Measurements from ENCODE around the gene CLDND2. TPM values are rescaled to one million over a fixed set of nuclear protein-coding genes. Genes with fewer than 3 reads are reported as not detected.

The CLDND2 gene
- total RNA-seq, 1 experiment from 2014 or later: not detected

GRCh38 chr19:51327066-51328001 lies 41.5 kb downstream of the CLDND2 start:
- peak overlapping the region; percentile 58 for H3K4me2 ChIP-seq (ENCODE audit: insufficient read depth, insufficient read length, low read length)
- H3K23ac ChIP-seq (ENCODE audit: insufficient read length, low read depth, low read length): no peak overlapping the region
- H3K9me3 ChIP-seq (ENCODE audit: control insufficient read depth, low read depth, low read length): peaks cover 5% of the 10 kb centered on the region
- no peak overlapping the region for H3K56ac ChIP-seq (ENCODE audit: insufficient read length, low read depth, low read length)
- H2AK5ac ChIP-seq (ENCODE audit: insufficient read length, low read length): no peak overlapping the region
- H2BK12ac ChIP-seq (ENCODE audit: insufficient read length, low read depth, low read length): no peak overlapping the region
- H3K14ac ChIP-seq (ENCODE audit: insufficient read depth, low read length): 0 out of 2 replicates have a peak overlapping the region, but pooled peaks have one; percentile 79
- 0 out of 5 replicates have a peak, but pooled peaks cover 0 to 4% of the 10 kb centered on the region in 2 experiments for H3K9me3 Mint-ChIP-seq
- TF ChIP-seq CTCF (conservative IDR thresholded peaks at IDR 0.05): peak; percentile 52
- no peak overlapping the region for H3K27ac ChIP-seq (ENCODE audit: insufficient read length, low read depth, low read length)
- H4K91ac ChIP-seq (ENCODE audit: insufficient read length, low read depth, low read length): no peak overlapping the region
- peak overlapping the region; percentile 55 to 71; a peak in 4 of 5 replicates for H3K4me3 Mint-ChIP-seq
- no peaks in the 10 kb centered on the region for H3K79me1 ChIP-seq (ENCODE audit: insufficient read depth, low read depth, low read length, poor library complexity, severe bottlenecking)
- H4K8ac ChIP-seq (replicated peaks; ENCODE audit: insufficient read length, low read depth, low read length): no peak overlapping the region
- no peak overlapping the region for H2BK20ac ChIP-seq (ENCODE audit: low read depth, low read length, poor library complexity, severe bottlenecking)
- no peak overlapping the region for H2AFZ ChIP-seq (ENCODE audit: low read length)
- DNase-seq: peak; percentile 89
- H2BK15ac ChIP-seq (ENCODE audit: low read depth, low read length): no peak overlapping the region
- H4K20me1 ChIP-seq (ENCODE audit: control insufficient read depth, insufficient read depth, insufficient read length): no peaks in the 10 kb centered on the region
- peak overlapping the region; percentile 66 for H3K18ac ChIP-seq (ENCODE audit: insufficient read length, low read depth, low read length)
- peaks cover 30 to 46% (median 35%) of the 10 kb centered on the region in 3 experiments for H3K36me3 Mint-ChIP-seq (ENCODE audit: insufficient read depth in 1 of 3, low read depth in 3 of 3)
- no peak overlapping the region for H3T11ph ChIP-seq (ENCODE audit: low read length)
- no peaks in the 10 kb centered on the region for H3K4me1 ChIP-seq (ENCODE audit: insufficient read depth, low read length)
- no peak overlapping the region for H4K5ac ChIP-seq (ENCODE audit: insufficient read length, low read depth, low read length)
- no peak overlapping the region for H3K9ac ChIP-seq (ENCODE audit: extremely low read depth, insufficient read length, low read length)
- H3K27ac Mint-ChIP-seq: peak overlapping the region; percentile 41 to 95 (median 81); a peak in 2 of 7 replicates
- no peaks in the 10 kb centered on the region for H3K27me3 ChIP-seq (ENCODE audit: insufficient read depth, low read length)
- WGBS (ENCODE audit: extremely low coverage, insufficient read length, low lambda C conversion rate): no CpG with 5 or more reads among the region's 75 CpGs
- H3K79me2 ChIP-seq (ENCODE audit: insufficient read depth, low read length): no peaks in the 10 kb centered on the region
- no peak overlapping the region for H3K4ac ChIP-seq (ENCODE audit: low read depth, low read length)
- H3K23me2 ChIP-seq (ENCODE audit: insufficient read length, low read depth, low read length, poor library complexity, severe bottlenecking): peaks cover 8% of the 10 kb centered on the region
- H2BK5ac ChIP-seq (ENCODE audit: insufficient read length, low read length): no peak overlapping the region
- H3K27me3 Mint-ChIP-seq (ENCODE audit: low read depth): peaks cover 5% of the 10 kb centered on the region
- H2BK120ac ChIP-seq (ENCODE audit: low read depth, low read length, poor library complexity, severe bottlenecking): no peak overlapping the region
- H3K4me1 Mint-ChIP-seq: peaks cover 4 to 13% of the 10 kb centered on the region in 2 experiments

Data from H9 (cell line).